Fibroblast of skin of left quadriceps (primary cell): ENCODE results near the gene FOXO4.
A peak's percentile ranks its signal among the peaks of the same experiment; 100 is the strongest.
"Not testable (repeated sequence)": the region's sequence is repeated elsewhere in the genome, so short reads cannot be mapped to it uniquely, and the experiment has no call there.

Experiments
- DNase-seq, 2 experiments: peaks; one replicate each; pipeline ENCODE4 v3.0.0-alpha.2; 2013; ENCODE audit warnings: low read depth in 2 of 2

Gene FOXO4

GRCh38 chrX:71095555-71095980, at the start of gene FOXO4:
TSS of gene FOXO4 (plus strand) at chrX:71095851. CDS start at chrX:71096529, 678 bp downstream.
- peak; percentile 57 for DNase-seq

- DNase-seq: not testable (repeated sequence)
Observed at GRCh38 chrX:71047891-71048290, 47.8 kb upstream of the FOXO4 start.

DNA sequence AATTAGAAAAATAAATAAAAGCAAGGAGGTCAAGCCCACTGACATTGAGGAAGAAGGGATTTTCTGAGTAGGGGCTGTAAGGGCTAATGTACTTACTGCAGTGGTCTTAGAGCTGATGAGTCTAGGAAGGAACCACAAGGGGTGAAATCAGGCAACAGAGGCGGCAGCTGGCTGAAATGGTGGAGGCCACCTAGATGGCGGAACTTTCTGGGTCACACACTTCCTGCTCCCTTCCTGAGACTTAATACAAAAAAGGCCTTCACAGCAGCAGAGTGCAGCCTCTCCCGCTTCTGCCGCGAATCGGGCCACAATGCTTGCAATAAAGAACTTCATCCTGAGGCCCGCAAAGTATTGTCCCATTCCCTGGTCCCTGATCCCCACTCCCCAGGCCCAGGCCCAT, 42.9 kb upstream of the FOXO4 start:
- no peak for DNase-seq

GRCh38 chrX:71053217-71053621, 42.4 kb upstream of the FOXO4 start:
- DNase-seq: no peak

DNA sequence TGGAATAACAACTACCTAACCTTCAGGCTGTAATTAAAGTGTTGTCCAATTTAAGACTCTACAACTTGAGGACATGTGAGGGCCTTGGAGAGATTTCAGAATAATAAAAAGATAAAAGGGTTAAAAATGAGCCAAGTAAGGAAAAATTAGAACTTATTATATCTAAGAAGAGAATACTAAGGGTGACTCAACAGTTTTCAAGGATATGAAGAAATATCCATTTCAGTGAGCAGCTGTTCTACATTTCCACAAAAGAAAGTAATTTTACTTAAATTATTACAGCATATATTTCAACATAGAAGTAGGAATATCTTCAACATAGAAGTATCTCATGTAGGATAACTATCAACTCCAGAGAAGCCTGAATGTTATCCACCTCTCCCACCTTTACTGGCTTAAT, 38.8 kb upstream of the FOXO4 start:
- no peak for DNase-seq

GRCh38 chrX:71057848-71058530, 37.7 kb upstream of the FOXO4 start:
- DNase-seq: no peak

DNA sequence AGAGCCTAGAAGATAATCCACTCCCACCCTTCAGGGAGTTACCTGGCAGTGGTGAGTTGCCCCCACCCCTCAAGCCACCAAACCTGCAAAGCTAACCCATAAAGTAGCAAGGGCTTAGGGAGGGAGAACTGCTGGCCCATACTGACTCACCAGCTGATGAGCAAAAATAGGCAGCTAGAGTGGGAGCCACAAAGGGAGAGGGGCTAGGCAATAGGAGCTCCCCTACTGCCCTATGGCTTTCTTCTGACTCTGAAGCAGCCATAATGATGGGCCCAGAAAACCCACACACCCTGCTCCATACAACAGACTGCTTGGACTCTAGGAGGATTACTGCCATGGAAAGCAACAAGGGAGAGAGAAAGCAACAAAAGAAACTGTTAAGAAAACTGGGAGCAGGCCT, 35.5 kb upstream of the FOXO4 start:
- DNase-seq: no peak

GRCh38 chrX:71067089-71067488, 28.6 kb upstream of the FOXO4 start:
- DNase-seq: no peak

DNA sequence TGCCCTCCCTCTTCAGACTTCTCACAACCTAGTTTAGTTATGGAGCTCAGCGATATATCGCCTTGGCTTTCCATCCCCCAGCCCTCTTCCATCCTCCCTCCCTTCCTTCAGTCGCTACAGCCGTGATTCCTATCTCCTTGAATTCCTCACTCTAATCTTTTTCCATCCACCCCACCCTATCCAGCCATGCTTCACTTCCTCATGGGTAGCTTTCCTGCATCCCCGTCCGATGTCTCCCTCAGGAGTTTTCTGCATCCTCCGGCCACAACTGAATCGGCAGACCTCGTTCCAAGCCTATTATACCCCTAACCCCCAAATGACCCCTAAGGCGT, 28.0 kb upstream of the FOXO4 start:
- no peak for DNase-seq

- DNase-seq: peak; percentile 86 to 87
Observed at GRCh38 chrX:71068044-71068918, 27.4 kb upstream of the FOXO4 start, which contains the start of gene SNX12. TSS of gene SNX12 (minus strand) at chrX:71068334. CDS start at chrX:71068306, 28 bp downstream.

DNA sequence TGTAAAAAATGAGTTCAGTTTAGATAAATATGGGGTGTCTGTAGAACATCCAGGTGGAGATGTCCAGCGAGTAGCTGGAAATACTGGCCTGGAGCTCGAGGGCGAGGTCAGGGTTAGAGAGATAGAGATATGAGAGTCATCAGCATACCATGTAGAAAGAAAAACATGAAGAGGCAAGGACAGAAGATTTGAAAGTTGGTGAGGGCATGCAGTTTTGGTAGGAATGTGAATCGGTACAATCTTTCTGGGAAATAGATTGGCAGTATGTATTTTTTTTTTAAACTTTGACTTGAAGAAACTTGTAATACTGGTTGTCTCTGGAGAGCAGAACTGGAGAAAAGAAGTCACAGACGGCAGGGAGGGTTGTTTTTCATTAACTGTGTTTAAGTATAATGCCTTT, 25.1 kb upstream of the FOXO4 start:
- no peak for DNase-seq

GRCh38 chrX:71081330-71082123, 14.1 kb upstream of the FOXO4 start:
- DNase-seq: no peak

GRCh38 chrX:71082124-71082647, 13.5 kb upstream of the FOXO4 start:
- no peak for DNase-seq

DNA sequence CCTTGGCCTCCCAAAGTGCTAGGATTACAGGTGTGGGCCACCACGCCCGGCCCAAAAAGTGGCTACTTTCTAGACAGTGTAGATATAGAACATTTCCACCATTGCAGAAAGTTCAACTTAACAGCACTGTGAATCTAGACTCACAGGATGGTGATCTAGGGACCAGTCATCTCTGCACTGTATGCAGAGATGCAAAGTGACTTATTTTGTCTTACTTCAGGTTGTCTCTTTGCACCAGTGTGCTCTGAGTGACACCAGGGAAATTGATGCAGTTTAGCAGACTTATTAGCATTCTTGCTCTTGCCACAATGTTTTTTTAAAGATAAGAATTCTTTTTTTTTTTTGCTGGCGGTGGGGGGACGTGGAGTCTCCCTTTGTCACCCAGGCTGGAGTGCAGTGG, 12.8 kb upstream of the FOXO4 start:
- DNase-seq: no peak

DNA sequence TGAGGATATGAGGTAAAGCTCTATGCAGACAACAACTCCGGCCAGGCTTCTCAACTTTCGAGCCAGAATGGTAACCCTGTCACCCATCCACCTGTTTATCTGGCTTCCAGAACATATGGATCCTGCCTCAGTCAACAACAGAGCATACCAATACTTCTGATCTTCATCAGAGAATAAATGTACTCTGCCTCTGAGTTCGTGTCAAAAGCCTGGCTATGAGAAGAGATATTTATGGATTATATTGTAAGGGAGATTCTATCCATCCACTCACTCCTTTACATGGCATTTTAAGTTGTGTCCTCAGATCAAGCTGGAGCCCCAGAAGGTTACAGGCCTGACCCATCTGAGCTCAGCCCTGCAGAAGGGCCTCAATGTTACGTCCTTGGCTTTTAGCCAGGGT, 9.8 kb upstream of the FOXO4 start:
- DNase-seq: no peak

- no peak for DNase-seq
Observed at GRCh38 chrX:71091263-71091662, 4.4 kb upstream of the FOXO4 start.

- DNase-seq: no peak
Observed at GRCh38 chrX:71095033-71095432, 618 bp upstream of the FOXO4 start.

DNA sequence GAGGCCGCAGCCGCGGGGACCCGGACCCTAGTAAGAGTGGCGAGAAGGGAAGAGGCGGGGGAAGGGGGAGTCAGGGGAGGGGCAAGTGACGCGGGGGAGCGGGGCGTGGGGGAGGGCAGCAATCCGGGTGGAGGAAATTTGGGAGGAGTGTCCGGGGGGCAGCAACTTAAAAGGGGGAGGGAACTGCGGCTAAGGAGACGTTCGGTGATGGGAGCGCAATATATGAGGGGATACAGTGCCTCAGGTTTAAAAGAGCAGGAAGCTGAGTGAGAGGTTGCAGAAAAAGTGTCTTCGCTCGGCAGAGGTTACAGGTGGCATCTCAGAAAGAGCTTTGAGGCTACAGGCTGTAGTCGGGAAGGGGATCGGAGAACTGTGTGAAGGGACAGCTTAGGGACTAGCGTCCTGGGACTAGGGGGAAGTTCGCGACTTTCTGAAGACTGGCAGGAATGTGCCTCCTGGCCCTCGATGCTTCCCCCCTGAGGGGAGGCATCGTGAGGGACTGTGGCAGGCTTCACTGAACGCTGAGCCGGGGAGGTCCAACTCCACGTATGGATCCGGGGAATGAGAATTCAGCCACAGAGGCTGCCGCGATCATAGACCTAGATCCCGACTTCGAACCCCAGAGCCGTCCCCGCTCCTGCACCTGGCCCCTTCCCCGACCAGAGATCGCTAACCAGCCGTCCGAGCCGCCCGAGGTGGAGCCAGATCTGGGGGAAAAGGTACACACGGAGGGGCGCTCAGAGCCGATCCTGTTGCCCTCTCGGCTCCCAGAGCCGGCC, 519 bp downstream of the FOXO4 start:
- DNase-seq: no peak

GRCh38 chrX:71096760-71097032, 1.0 kb downstream of the FOXO4 start:
- DNase-seq: no peak

GRCh38 chrX:71098302-71098701, 2.7 kb downstream of the FOXO4 start:
- peak in 1 of 2 experiments; percentile 10 for DNase-seq

DNA sequence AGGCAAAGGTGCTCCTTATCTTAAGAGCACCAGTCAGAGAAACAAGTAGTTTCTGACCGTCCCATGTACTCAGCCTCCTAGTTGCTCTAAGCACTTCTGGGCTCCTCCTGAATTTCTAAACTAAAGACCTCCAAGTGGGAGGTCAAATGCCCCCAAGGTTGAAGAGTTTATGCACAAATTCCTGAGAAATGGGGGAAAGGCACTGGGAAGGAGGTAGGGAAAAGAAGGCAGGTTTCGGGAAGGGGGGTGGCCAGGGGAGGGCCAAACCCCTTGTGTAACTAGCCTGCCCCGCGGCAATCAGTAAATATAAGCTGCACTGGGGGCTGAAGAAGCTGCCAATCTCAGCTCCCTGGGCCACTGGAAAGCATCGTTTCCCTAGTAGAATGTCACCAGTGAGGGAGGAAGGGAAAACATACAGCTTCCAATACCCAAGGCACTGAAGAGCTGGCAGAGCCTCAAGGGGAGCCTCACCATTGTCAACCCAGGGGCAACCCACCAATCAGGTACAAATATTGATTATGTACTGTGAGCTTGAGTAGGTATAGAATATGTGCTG, 3.4 kb downstream of the FOXO4 start:
- DNase-seq: no peak
